Left hindlimb (tissue), 1 donor: ENCODE data around the gene AKT1.

Source experiments
- DNase-seq: peaks from one replicate; pipeline ENCODE4 v3.0.0-alpha.2; 2018

AKT1 gene

DNA sequence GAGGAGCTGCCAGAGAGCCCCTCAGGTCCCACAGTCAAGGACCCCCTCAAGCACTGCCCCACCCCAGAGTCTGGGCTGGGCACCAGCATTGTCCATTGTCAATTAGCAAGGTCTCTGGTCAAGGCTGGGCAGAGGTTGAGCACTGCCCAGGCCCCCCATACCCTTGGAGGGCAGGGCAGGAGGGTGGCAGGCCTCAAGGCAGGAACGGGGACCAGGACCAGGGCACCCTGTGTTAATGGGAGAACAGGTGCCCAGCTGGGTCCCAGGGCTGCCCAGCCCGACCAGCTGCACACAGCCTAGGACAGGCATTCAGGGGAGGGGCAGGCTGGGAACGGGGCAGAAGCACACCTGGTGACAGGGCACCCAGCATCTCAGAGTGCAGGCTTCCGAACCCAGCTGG lies 24.2 kb downstream of the AKT1 start:
- no peak for DNase-seq

- DNase-seq: no peak
Observed at GRCh38 chr14:104770851-104771272, 24.7 kb downstream of the AKT1 start.

DNA sequence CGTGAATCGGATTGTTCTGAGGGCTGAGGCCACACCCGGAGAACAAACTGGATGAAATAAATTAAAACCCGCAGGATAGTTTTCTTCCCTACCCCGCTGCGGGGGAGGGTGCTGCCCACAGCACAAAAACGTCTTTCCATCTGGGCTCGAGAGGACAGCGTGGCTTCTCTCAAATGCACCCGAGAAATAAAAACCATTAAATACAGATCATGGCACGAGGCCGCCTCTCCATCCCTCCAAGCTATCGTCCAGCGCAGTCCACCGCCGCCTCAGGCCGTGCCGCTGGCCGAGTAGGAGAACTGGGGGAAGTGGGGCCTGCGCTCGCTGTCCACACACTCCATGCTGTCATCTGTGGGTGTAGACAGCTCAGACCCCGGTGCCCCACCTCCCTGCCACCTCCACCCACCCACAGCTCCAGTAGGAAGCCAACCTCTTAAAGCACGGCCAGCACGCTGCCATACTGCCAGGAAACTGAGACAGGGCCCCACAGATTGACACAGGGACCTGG lies 25.4 kb downstream of the AKT1 start:
- DNase-seq: no peak

GRCh38 chr14:104769324-104770071 lies 26.1 kb downstream of the AKT1 start:
- DNase-seq: no peak

DNA sequence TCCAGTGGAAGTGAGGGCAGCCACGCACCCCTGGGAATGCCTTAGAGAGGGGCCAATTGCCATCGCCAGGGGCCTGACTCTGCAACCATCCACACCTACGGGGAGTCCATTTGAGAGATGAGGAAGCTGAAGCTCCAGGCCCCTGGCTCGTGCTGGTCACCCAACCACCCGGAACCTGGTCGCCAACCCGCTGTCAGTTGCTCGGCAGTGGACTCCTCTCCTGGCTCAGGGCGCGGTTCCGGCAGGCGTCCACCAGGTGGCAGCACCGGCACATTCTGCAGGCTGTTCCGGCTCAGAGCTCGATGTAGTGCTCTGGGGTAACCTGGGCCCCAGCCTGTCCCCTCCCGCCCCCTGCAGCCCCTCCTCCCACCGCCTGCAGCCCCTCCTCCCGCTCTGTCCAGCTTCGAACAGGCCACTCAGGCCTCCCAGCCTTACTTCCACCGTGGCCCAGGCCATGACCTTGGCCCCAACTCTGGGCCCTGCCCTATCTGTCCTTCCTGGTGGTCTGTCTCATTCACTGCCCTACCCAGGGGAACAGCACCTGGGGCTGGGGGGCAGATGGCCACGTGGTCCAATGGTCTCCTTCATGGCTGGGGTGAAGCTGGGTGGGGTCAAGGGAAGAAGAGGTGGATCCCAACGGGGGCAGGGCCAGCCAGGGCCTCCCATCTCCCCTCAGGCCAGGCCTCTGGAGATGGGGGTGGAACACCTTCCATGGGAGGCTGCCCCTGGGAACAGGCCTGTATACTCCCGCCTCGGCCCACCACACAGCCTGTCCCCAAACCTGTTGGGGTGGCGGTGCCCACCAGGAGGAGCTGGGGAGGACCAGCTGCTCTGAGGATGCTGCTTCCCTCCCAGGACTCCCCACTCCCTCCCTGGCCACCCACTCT lies 26.9 kb downstream of the AKT1 start:
- peak; percentile 92 for DNase-seq

DNA sequence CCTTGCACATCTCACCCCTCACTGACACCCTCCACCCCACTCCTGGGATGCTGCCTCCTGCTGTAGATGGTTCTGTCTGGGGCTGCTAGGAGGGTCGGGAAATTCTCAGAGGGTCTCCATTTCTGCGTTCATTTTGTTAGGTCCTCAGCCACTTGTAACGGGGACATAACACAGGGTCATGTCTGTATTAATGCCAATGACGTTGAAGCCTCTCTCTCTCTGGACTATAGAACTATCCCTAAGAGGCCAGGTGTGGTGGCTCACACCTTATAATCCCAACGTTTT lies 28.0 kb downstream of the AKT1 start:
- no peak for DNase-seq

GRCh38 chr14:104766863-104767633 lies 28.5 kb downstream of the AKT1 start:
- no peak for DNase-seq

- no peak for DNase-seq
Observed at GRCh38 chr14:104766256-104766862, 29.2 kb downstream of the AKT1 start.

GRCh38 chr14:104765517-104765916 lies 30.0 kb downstream of the AKT1 start:
- no peak for DNase-seq

- DNase-seq: no peak
Observed at GRCh38 chr14:104758981-104759969, 36.3 kb downstream of the AKT1 start.

DNA sequence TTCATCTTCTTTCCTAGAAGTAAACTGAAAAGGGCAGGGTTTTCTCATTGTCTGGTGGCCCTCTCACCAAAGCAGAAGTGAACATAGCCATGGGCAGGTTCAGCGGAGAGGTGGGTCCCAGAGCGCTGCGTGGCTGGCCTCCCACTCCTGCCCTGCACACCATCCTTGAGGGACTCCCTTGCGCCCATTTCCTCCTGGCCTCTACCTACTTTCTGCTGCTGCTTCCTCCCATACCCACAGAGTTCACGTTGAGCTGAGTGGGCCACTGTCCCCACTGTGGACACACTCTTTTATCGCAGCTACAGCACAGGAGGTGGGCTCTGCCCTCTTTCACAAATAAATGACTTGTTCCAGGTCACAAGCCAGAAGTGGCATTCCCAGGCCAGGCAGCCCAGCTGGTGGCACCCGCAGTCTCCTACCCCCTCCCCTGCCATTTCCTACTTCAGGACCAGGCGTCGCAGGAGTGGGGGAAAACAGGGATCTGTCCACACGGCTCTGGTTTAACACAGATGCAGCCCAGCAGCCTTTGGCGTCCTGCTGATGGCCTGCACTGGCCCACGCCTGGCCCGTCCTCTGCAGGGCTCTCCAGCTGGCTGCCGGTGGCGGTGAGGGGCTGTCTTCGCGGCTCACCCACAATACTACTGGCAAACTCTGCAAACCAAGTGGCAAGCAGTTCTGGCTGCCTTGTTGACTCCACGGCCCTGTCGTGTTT lies 37.7 kb downstream of the AKT1 start:
- no peak for DNase-seq

GRCh38 chr14:104757238-104757585 lies 38.3 kb downstream of the AKT1 start:
- DNase-seq: no peak

- no peak for DNase-seq
Observed at GRCh38 chr14:104756477-104757237, 38.9 kb downstream of the AKT1 start.

DNA sequence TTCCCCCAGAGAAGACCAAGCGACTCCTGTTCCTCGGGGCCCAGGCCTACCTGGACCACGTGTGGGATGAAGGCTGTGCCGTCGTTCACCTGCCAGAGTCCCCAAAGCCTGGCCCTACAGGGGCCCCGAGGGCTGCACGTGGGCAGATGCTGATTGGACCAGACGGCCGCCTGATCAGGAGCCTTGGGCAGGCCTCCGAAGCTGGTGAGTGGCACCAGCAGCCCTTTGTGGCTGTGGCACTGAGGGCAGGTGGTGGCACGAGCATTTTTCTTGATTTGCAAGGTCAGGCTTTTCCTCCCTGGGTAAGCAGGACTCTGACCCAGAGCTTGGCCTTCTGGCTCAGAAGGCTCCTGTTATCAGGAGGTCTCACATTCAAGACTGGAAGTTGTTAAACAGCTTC lies 39.9 kb downstream of the AKT1 start:
- DNase-seq: no peak

DNA sequence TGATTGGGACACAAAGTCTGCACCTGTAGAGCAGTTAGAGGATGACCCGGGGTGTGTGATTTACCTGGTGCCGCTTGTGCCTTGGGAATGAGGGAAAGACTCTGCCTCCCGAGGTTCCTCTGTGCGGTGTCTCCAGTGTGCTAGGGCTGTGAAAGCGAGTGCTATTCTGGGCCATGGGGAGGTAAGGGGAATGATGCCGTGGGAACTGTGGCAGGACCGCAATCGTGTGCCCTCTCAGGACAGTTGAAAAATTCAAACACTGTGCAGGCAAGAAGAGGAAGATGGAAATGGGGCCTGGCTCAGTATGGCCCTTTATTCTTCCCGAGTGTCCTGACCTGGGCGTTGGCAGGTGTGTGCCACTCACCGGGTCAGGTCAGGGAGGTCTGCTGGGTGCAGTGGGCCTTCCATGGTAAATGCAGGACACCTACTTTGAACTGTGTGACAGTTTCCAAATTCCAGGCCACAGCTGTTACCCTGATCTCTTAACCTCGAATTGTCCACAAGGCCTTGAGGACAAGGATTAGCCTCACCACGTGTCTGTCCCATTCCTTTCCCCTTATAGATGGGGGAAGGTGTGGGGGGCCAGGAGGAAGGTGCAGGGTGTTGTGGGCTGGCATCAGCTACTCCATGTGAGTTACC lies 41.2 kb downstream of the AKT1 start:
- DNase-seq: no peak

DNA sequence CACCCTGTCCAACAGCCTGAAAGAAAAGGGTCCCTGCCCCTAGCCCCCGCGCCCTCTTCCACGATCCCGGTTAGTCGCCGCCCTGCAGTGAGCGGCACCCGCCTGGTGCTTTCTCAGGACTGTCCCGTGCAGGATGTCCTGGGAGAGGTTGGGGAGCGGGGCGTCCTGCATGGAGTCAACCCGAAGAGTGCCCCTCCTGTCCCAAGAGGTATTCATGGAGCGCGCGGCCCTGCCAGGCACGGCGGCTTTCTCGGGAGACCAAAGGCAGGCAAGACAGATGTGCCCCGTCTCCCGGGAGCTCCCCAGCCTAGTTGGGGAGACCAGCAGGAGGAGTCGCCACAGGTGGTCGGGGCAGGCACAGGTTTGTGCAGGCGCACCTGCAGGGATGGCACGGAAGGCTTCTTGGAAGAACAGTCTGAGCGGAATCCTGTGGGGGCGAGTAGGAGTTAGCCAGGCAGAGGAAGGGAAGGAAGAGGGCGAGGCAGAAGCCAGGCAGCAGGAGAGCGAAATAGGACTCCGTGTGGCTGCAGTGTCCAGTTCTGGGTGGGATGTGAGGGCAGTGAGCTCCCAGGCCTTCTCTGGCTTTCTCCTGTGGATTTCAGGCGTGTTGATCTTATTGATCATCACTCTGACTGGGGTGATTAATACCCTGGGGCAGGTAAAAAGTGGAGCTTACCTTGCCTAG lies 41.9 kb downstream of the AKT1 start:
- no peak for DNase-seq

DNA sequence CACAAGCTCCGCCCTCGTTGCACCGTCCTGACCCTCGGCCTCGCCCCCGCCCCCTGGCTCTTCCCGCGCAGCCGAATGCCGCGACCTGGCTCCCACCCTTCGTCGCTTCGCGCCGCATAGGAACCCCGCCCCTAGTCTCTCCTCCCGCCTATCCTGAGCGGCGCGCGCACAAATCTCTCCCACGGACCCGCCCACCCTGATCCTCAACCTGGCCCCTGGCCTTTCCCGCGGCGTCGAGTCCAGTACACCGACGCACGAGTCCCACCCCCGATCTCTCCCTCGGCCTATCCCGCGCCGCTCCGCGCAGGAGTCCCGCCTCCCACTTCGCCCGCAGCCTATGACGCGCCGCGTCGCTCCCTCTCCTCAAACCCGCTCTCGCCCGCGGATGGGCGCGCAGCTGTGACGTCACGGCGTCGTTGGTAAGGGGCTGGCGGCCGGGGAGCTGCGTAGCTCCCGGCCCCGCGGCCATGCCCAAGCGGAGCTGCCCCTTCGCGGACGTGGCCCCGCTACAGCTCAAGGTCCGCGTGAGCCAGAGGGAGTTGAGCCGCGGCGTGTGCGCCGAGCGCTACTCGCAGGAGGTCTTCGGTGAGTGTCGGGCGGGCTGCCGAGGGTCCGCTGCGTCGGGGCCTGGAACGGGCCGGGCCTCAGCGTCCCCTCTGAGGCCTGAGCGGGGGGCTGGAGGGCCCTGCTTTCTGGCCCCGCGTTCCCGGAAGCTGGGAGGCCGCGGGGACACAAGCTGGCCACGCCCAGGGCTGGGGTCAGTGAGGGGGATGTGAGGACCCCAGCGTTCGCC lies 42.6 kb downstream of the AKT1 start, which contains the start of gene SIVA1:
Gene SIVA1, plus strand, starts transcription at position 413 of the 793 bp plus-strand sequence. Its CDS starts 55 bp downstream, at position 468.
- DNase-seq: peak; percentile 100

DNA sequence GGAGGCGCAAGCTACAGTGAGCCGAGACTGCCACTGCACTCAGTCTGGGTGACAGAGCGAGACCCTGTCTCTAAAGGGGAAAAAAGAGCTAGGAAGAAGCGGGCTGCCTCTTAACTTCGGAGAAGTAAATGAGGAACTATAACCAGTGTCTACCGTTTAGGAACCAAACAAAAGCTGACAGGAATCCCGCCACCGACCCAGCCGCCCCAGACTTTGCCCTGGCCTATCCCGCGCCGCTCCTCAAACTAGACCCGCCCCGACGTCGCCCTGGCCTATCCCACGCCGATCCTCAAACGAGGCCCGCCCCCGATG lies 43.2 kb downstream of the AKT1 start:
- no peak for DNase-seq
